Activated T-cell treated with anti-CD3 and anti-CD28 coated beads, Interleukin-2, amount 50 U/mL, for 72 hours (primary cell): ENCODE results near the gene METAP2. TPM values are rescaled to one million over a fixed set of nuclear protein-coding genes. Genes with fewer than 3 reads are reported as not detected.
"Not testable (repeated sequence)": the region's sequence is repeated elsewhere in the genome, so short reads cannot be mapped to it uniquely, and the experiment has no call there.

Experiments used
- ATAC-seq, 2 donors: fragments of 150-1000 bp; cut with Tn5 transposase; replicated peaks in 1 of 2; 2 replicates each; pipeline ENCODE4 v1.10.0; 2021; ENCODE audit warnings: moderate library complexity in 2 of 2, mild to moderate bottlenecking in 1 of 2
- DNase-seq, 2 donors: peaks; one replicate each; pipeline ENCODE4 v3.0.0; 2021 to 2022; ENCODE audit warnings: mixed read lengths in 1 of 2
- H3K27ac Mint-ChIP-seq: one replicate; pipeline ENCODE4 v1.8.0; 2022; ENCODE audit warnings: mild to moderate bottlenecking, moderate library complexity, mixed read lengths
- H3K27me3 Mint-ChIP-seq: one replicate; pipeline ENCODE4 v1.8.0; 2022; ENCODE audit warnings: low read depth, mixed read lengths
- H3K36me3 Mint-ChIP-seq, 2 donors: one replicate each; pipeline ENCODE4 v1.8.0; 2022; ENCODE audit warnings: mixed read lengths in 2 of 2, mild to moderate bottlenecking in 1 of 2; ENCODE audit not compliant: insufficient read depth in 2 of 2
- H3K4me1 Mint-ChIP-seq: one replicate; pipeline ENCODE4 v1.8.0; 2022; ENCODE audit warnings: low read depth, mixed read lengths
- H3K4me3 Mint-ChIP-seq, 2 donors: one replicate each; pipeline ENCODE4 v1.8.0; 2022; ENCODE audit warnings: mild to moderate bottlenecking in 2 of 2, mixed read lengths in 2 of 2, moderate library complexity in 2 of 2
- H3K9me3 Mint-ChIP-seq, 2 donors: one replicate each; pipeline ENCODE4 v1.8.0; 2022; ENCODE audit warnings: mixed read lengths in 2 of 2
- total RNA-seq, 2 donors: library from RNA; stranded (reverse); gene quantifications; one replicate each; pipeline ENCODE4 v1.2.3, GENCODE V29; 2022

METAP2 gene
- total RNA-seq: 100 to 1,000 TPM in 1 of 2 donors, 10 to 100 TPM in 1; 93.9 to 118 TPM

DNA sequence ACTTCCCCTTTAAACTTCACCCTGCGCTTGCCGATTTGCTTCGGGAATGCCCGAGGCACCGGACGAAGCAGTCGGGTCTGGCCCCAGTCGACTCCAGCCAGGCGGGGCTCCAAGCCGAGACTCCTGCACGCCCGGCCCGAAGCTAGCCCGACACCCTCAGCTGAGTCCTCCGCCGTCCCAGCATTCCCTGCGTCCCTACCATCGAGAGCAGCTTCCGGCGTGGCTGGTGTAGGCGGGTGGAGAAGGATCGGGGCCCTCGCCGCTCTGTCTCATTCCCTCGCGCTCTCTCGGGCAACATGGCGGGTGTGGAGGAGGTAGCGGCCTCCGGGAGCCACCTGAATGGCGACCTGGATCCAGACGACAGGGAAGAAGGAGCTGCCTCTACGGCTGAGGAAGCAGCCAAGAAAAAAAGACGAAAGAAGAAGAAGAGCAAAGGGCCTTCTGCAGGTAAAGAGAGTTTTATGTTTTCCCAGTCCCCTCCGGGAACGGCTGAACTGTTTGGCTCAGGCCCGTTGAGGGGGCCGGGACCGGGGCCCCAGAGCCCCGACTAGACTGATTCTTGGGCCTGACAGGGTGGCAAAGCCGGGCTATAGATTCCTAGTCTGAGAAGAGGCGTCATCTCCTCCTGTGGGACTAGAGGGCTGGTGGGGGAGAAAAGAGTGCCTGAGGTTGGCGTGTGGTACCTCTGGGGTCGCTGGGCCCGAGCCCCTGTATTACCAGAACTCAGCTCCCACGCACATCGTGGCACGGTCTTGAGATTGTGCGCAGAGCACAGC is at the start of gene METAP2:
Gene METAP2 (plus strand): TSS at position 269 of the 776 bp plus-strand sequence. CDS start 28 bp downstream, at position 297.
- no peaks in the 10 kb centered on the region for H3K27me3 Mint-ChIP-seq
- ATAC-seq (peak; percentile 98), DNase-seq (peak; percentile 92 to 94)
- peaks cover 49% of the 10 kb centered on the region for H3K4me1 Mint-ChIP-seq
- H3K9me3 Mint-ChIP-seq: no peaks in the 10 kb centered on the region
- H3K4me3 Mint-ChIP-seq: peak within 1 kb of the TSS; percentile 93 to 96
- peaks cover 12 to 30% of the 10 kb centered on the region in 2 donors for H3K36me3 Mint-ChIP-seq
- H3K27ac Mint-ChIP-seq: peak within 1 kb of the TSS; percentile 99

DNA sequence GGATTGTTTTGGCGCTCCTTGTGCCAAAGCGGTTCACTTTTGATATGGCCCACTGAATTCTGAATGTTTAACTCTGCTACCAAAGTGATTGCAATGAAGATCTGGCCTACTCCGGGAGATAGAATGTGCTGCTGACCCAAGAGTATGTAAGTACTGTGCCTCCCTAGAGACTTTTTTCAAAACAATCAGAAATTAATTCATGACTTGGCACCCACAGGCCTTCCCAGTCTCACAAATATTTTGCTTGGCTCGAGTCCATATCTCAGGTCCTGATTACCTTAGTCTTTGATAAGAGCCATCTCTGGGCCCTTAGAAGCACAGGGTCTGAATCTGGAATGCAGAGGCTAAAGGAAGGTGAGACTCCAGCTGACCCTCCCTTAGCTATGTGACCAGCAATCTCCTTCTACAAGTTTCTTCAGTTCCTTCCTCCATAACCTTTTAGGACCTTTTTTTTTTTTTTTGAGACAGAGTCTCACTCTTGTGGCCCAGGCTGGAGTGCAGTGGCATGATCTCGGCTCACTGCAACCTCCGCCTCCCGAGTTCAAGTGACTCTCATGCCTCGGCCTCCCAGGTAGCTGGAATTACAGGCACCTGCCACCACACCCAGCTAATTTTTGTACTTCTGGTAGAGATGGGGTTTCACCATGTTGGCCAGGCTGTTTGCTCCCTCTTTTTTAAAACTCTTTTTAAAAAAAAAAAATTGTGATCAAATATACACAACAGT is 49.5 kb upstream of the METAP2 start:
- no peaks in the 10 kb centered on the region for H3K27me3 Mint-ChIP-seq
- H3K9me3 Mint-ChIP-seq: no peaks in the 10 kb centered on the region
- DNase-seq (no peak), ATAC-seq (no peak)
- no peak overlapping the region for H3K27ac Mint-ChIP-seq
- H3K4me3 Mint-ChIP-seq: no peak overlapping the region
- peaks cover 12% of the 10 kb centered on the region for H3K4me1 Mint-ChIP-seq
- H3K36me3 Mint-ChIP-seq: no peaks in the 10 kb centered on the region

DNA sequence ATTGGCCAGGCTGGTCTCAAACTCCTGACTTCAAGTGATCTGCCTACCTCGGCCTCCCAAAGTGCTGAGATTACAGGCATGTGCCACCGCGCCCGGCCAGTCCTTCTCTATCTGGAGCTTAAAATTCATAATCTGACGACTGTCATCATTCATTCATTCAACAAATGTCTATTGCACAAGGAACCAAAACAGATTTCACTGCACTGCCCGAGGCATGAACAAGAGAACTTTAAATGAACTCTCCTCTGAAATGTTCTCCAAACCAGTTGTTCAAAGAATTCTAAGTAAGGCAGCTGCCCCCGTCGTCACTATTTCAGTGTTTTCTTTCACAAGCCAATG is 44.8 kb upstream of the METAP2 start:
- Mint-ChIP-seq H3K4me3 (no peak overlapping the region), H3K27ac (no peak overlapping the region), H3K27me3 (no peaks in the 10 kb centered on the region), H3K9me3 (no peaks in the 10 kb centered on the region), H3K36me3 (no peaks in the 10 kb centered on the region), H3K4me1 (peaks cover 12% of the 10 kb centered on the region)
- ATAC-seq: no peak
- DNase-seq: no peak

DNA sequence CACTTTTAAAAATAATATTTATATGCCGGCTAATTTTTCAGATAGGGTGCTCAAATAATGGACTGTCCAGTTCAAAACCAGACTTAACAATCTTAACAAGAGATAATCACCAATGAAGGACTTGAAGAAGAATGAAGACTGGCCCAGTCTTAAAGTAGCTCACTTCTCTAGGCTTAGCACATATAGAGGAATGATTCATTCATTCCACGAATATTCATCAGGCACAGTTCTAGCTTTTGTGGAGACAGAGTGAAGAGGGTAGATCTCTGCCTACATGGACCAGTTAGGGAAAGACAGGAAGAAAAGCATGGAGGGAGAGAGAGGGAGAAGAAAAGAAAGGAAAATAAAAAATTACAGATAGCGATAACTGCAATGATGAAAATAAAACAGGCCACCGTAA is 42.8 kb upstream of the METAP2 start:
- Mint-ChIP-seq H3K4me1 (peaks cover 12% of the 10 kb centered on the region), H3K27ac (no peak overlapping the region)

DNA sequence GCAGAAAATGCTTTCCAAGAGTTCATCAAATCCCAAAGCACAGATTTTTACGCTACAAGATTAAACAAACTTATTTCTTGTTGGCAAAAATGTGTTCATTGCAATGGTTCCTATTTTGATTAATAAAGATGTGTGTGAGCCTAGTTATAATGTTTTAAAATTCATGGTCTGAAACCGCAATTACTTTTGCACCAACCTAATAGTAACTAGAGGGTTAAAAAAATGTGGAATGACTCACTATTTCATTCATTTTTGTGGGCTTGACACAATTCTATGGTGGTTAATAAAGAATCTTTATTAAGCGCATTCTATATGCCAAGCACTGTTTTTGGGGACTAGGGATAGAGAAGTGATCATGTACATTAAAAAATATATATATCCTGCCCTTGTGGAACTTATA is 38.6 kb upstream of the METAP2 start:
- ATAC-seq (no peak), DNase-seq (no peak)
- no peak overlapping the region for H3K27ac Mint-ChIP-seq
- no peaks in the 10 kb centered on the region for H3K36me3 Mint-ChIP-seq
- no peaks in the 10 kb centered on the region for H3K4me1 Mint-ChIP-seq
- H3K27me3 Mint-ChIP-seq: no peaks in the 10 kb centered on the region
- no peak overlapping the region for H3K4me3 Mint-ChIP-seq
- no peaks in the 10 kb centered on the region for H3K9me3 Mint-ChIP-seq

More for the DNA sequence above, 42.8 kb upstream of the METAP2 start:
- ATAC-seq: no peak
- Mint-ChIP-seq H3K36me3 (no peaks in the 10 kb centered on the region), H3K9me3 (no peaks in the 10 kb centered on the region), H3K27me3 (no peaks in the 10 kb centered on the region), H3K4me3 (no peak overlapping the region)
- no peak for DNase-seq

DNA sequence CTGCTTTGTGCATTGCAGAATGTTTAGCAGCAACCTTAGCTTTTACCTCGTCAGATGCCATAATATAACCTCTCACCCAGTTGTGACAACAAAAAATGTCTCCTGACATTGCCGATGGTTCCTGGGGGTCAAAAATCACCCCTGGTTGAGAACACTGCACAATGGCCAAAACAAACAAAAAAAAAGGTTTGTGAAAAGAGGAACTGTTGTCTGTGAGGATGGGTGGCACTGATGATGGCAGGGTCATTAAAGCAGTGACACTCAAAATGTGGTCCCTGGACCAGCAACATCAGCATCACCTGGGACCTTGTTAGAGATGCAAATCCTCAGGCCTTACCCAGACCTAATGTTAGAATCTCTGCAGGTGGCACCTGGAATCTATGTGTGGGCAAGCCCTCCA is 36.4 kb upstream of the METAP2 start:
- no peak for DNase-seq
- Mint-ChIP-seq H3K27me3 (no peaks in the 10 kb centered on the region), H3K4me3 (no peak overlapping the region), H3K9me3 (no peaks in the 10 kb centered on the region), H3K4me1 (no peaks in the 10 kb centered on the region), H3K27ac (no peak overlapping the region), H3K36me3 (no peaks in the 10 kb centered on the region)
- no peak for ATAC-seq

DNA sequence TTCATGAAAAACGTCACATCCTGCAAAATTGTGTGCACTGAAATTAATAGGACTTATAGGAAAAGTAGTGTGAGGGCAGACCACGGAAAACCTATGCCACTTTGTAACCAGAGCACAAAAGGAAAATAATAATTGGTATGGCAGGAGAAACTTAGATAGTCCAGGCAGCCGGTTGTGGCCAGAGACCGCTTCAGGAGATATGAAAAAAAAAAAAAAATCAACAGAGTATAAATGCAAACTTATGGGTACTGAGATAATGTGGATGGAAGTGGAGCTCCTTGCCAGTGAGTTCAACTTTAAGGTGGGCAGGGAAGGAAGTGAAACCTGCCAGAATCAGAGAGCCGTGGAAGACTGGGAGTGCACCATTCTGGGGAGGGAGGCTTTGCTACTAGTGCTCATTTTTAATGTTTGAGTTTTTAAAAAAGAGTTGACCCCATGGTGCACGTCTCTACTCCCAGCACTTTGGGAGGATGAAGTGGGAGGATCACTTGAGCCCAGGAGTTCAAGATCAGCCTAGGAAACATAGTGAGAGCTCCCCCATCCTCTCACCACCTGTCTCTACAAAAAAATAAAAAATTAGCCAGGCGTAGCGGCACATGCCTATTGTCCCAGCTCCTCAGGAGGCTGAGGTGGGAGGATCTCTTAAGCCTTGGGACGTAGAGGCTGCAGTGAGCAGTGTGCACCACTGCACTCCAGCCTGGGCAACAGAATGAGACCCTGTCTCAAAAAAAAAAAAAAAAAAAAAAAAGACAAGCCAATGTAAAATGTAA is 34.3 kb upstream of the METAP2 start:
- Mint-ChIP-seq H3K36me3 (no peaks in the 10 kb centered on the region), H3K27ac (no peak overlapping the region), H3K27me3 (no peaks in the 10 kb centered on the region), H3K9me3 (no peaks in the 10 kb centered on the region), H3K4me3 (no peak overlapping the region), H3K4me1 (no peaks in the 10 kb centered on the region)
- DNase-seq: no peak
- ATAC-seq: no peak

DNA sequence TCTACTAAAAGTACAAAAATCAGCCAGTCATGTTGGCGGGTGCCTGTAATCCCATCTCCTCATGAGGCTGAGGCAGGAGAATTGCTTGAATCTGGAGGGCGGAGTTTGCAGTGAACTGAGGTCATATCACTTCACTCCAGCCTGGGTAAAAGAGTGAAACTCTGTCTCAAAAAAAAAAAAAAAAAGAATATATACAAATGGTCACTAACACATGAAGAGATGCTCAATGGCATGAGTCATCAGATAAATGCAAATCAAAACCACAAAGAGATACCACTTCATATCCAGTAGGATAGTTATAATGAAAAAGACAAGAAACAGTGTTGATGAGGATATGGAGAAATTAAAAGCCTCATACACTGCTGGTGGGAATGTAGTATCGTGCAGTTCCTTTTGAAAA is 33.6 kb upstream of the METAP2 start:
- ATAC-seq: no peak
- peaks cover 4% of the 10 kb centered on the region for H3K27me3 Mint-ChIP-seq

DNA sequence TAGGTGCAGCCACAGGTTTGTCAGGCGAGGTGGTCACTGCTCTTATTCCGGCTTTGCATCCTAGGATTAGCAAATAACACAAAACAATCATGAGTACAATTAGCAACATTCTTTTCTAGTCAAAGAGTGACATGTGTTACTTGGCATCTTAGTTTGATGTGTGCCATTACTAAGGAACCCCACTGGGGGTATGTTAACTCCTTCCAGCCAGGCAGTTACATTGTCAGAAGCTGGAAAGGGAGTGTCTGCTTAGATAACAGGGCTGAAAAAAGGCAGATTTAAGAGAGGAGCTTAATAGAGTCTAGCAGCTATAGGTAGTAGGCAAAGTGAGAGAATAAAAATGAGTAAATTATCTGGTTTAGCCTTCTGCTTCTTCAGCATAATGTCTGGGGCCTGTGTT is 30.5 kb upstream of the METAP2 start:
- H3K27ac Mint-ChIP-seq: no peak overlapping the region
- DNase-seq: no peak

More for the DNA sequence above, 33.6 kb upstream of the METAP2 start:
- Mint-ChIP-seq H3K4me3 (no peak overlapping the region), H3K4me1 (no peaks in the 10 kb centered on the region), H3K36me3 (no peaks in the 10 kb centered on the region), H3K9me3 (no peaks in the 10 kb centered on the region), H3K27ac (no peak overlapping the region)
- DNase-seq: no peak

DNA sequence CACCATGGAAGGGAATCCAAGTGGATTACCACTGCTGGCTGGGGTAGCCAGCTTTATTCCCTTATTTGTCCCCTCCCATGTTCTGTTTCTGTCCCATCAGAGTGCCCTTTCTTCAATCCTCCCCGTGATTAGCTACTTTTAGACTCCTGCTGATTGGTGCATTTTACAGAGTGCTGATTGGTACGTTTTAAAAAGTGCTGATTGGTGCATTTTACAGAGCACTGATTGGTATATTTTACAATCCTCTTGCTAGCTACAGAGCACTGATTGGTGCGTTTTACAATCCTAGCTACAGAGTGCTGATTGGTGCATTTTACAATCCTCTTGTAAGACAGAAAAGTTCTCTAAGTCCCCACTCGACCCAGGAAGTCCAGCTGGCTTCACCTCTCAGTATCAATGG is 28.9 kb upstream of the METAP2 start:
- not testable (repeated sequence) for DNase-seq, H3K9me3 Mint-ChIP-seq, H3K4me3 Mint-ChIP-seq, H3K27ac Mint-ChIP-seq, ATAC-seq, H3K36me3 Mint-ChIP-seq
- peaks cover 30% of the 10 kb centered on the region for H3K27me3 Mint-ChIP-seq
- peaks cover 10% of the 10 kb centered on the region for H3K4me1 Mint-ChIP-seq

More for the DNA sequence above, 30.5 kb upstream of the METAP2 start:
- ATAC-seq: no peak
- Mint-ChIP-seq H3K4me3 (no peak overlapping the region), H3K36me3 (no peaks in the 10 kb centered on the region), H3K4me1 (peaks cover 10% of the 10 kb centered on the region), H3K9me3 (no peaks in the 10 kb centered on the region), H3K27me3 (peaks cover 22% of the 10 kb centered on the region)

DNA sequence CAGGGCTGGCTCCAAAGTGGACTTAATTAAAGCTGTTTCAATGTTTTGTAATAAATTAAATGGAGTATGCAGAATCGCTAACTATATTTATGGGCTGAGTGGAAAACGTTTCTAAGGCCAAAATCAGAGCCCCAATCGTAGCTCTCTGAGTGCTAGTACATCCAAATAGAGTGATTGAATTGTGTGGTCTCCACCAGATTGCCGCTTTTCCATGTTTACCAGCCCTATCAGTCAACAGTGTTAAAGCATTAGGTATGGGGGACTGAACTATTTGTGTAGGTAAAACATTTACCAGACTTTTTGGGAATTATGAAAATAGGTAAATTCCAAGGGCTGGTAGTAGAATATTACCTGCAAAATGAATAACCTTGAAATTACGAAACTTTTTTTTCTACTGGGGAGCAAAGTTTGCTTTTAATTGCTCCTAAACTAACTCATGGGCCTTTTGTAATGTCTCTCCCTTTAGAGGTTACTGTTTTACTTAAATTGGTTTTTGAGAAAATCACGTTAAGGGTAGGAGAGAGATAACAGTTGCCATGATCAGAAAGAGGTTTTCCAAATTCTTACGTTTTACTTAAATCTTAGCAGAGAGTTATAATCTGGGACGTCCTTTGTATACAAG is 28.0 kb upstream of the METAP2 start:
- ATAC-seq: no peak
- Mint-ChIP-seq H3K27ac (no peak overlapping the region), H3K4me1 (peaks cover 10% of the 10 kb centered on the region), H3K4me3 (no peak overlapping the region), H3K9me3 (no peaks in the 10 kb centered on the region), H3K36me3 (no peaks in the 10 kb centered on the region), H3K27me3 (peaks cover 33% of the 10 kb centered on the region)
- no peak for DNase-seq

DNA sequence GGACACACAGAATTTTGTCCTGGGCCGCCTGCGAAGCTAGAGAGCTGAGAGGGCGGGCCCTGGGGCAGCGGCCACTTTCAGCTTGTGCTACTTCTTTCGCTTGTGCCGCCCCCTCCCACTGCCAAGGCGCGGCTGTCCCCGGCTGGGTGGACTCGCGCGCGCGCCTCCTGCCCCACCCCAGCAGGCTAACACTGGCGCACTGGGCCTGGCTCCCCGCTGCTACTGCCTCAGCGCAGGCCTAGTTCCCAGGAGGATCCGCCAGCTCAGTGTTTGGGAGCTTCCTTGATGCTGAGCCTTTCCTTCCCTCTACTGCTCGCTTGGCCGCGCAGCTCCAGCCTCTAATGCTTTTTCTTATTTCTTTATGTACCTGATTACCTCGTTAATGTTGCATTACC is 27.4 kb upstream of the METAP2 start:
- Mint-ChIP-seq H3K9me3 (no peaks in the 10 kb centered on the region), H3K27me3 (peaks cover 33% of the 10 kb centered on the region), H3K4me1 (peaks cover 10% of the 10 kb centered on the region), H3K36me3 (no peaks in the 10 kb centered on the region), H3K4me3 (peak overlapping the region; percentile 27 to 43), H3K27ac (no peak overlapping the region)
- ATAC-seq (no peak), DNase-seq (peak in 1 of 2 donors; percentile 1)

DNA sequence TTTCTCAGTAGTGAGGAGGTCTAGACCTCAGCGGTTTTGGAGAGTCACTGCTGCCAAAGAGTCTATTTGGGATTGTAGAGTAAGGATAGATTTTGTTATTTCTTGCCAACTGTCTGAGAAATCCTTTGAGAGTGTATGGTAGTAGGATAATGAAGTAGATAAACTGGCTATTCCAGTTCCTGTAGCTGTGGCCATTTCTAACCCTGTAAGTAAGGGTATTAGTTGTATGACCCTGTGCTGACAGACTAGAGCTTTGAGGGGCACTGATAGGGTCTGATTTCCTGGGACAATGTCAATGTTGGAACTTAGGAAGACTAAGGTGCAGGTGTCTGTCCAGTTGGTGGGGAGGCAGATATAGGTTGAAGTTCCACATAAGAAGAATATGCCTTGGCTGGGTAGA is 24.3 kb upstream of the METAP2 start:
- not testable (repeated sequence) for H3K4me3 Mint-ChIP-seq, H3K27ac Mint-ChIP-seq, ATAC-seq, H3K36me3 Mint-ChIP-seq, H3K9me3 Mint-ChIP-seq, DNase-seq
- Mint-ChIP-seq H3K4me1 (peaks cover 10% of the 10 kb centered on the region), H3K27me3 (peaks cover 33% of the 10 kb centered on the region)
